ENCODE data around the gene DCTD.
A peak's percentile ranks its signal among the peaks of the same experiment; 100 is the strongest.
"Not testable (repeated sequence)": the region's sequence is repeated elsewhere in the genome, so short reads cannot be mapped to it uniquely, and the experiment has no call there.

The DCTD gene

DNA sequence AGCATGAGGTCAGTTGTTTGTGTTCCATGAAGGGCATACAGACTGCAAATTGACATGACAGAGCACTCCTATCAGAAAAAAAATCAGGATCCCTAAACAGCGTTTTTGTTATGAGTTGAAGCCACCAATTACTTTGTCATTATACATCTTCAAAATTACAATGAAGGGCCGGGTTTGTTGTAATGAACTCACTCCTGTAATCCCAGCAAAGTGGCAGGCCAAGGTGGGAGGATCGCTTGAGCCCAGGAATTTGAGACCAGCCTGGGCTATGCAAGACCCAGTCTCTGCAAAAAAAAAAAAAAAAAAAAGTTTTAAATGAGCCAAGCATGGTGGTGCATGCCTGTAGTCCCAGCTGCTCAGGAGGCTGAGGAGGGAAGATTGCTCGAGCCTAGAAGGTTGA lies 3.5 kb upstream of the DCTD start:
- DNase-seq, result no peak

DNA sequence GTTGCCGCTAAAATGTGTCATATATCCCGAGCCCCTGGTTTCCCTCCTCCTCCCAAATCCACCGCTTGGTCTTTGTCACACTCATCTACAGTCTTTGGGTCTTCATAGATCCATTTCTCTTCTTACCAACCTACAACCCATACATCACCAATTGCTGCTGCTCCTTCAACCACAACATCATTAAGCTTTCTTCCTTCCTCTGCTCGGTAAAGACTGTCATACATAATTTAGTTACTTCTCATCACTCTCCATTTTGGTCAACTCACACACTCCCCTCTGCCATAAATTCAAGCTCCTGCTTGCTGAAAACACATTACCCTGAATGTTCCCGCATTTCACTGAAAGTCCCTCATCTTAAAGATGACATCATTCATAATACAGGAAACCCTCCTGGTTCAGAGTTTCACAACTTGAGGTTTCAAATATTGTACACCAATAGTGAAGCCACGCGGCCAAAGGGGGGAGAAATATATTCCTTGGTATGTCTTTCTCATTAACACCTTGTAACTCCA lies 1.7 kb upstream of the DCTD start:
- peak; percentile 42 to 76 for DNase-seq

- no peak for DNase-seq
These were observed 940 bp upstream of the DCTD start for GRCh38 chr4:182918044-182918607.

DNA sequence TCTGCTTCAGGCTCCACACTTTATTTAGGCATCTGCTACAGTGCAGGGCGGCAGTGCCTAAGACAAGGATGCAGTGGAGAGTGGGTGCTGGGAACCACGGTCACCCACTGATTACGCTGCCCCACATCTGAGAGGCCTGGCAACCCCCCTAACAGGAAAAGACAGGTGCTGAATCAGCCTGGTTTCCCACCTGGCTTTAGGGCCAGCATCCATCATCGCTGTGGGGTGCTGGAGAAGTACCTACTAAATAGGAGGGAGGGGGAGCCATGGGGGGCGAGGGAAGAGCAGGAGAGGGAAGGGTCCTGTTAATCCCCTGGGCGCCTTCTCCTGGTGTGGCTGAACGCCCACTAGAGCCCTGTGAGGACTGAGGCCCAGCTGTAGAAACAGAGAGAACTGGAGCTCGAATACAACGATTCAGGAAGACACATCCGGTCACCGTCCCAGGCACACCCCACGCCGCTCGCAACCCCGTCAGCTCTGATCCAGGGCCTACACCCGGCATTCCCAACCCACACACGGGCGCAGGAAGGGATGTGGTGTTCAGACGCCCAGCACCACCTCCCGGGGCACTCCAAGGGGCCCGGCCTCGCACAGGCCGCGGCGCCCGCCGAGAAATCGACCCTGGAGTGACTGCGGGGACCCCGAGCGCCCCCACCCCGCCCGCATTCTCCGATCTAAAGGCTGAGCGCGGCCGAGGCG lies 554 bp downstream of the DCTD start:
- peak in 1 of 2 donors; percentile 29 for DNase-seq

DNA sequence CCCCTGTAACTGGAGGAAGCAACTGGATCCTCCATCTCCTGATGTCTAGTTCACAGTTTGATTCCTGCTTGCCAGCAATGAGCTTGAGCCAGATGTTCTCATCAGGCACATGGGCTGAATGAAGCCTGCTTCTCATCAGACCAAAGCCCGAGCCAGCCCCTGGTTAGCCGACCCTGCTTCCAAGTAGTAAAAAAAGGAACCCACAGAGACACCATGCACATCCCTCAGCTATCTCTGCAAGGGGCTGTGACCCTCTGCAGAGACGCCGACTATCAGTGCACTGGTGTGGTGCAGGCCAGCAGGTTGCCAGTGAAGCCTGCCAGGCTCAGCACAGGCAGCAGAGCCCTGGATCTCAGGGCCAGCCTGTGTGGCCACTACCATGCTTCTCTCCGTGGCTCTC lies 2.8 kb downstream of the DCTD start:
- DNase-seq, result no peak

DNA sequence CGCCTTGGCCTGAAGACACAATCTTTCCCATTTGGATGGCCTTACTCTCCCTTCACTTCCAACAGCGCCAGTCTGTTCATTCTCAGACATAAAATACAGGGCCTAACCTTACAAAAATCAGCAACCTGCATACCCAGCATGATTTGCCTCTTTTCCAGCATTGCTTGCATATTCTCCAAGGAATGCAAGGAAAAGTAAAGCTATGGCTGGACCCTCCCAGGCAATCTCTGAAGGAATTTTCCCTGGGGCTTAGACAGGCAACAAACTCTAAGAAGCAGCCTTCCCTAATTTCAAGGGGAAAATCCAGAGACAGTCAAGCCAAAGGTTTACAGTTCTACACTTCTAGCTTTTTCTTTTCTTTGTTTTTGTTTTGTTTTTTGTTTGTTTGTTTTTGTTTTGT lies 3.6 kb downstream of the DCTD start:
- DNase-seq, result no peak

- DNase-seq, result no peak
These were observed 4.2 kb downstream of the DCTD start for GRCh38 chr4:182913036-182913435.

- DNase-seq, result no peak
These were observed 9.1 kb downstream of the DCTD start for GRCh38 chr4:182908124-182908523.

- DNase-seq, result no peak
These were observed 9.8 kb downstream of the DCTD start for GRCh38 chr4:182907396-182907795.

DNA sequence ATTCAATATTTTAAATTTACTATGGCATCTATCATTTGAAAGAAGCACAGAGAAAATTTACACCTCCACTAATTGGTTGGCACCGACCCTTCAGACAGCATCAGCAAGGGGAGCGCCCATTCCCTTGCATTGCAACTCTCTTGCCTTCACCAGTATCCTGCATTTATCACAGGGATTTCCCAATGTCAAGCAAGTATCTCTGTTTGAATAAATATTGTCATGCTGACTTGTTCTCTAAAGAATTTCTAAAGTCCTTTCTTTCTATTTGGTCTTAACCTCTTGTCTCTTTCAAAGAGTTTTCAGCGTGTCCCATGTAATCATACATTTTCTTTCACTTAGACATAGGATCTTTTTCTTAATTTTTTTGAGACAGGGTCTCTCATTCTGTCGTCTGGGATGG lies 10.4 kb downstream of the DCTD start:
- no peak for DNase-seq

GRCh38 chr4:182905038-182905437 lies 12.1 kb downstream of the DCTD start:
- DNase-seq, result no peak

DNA sequence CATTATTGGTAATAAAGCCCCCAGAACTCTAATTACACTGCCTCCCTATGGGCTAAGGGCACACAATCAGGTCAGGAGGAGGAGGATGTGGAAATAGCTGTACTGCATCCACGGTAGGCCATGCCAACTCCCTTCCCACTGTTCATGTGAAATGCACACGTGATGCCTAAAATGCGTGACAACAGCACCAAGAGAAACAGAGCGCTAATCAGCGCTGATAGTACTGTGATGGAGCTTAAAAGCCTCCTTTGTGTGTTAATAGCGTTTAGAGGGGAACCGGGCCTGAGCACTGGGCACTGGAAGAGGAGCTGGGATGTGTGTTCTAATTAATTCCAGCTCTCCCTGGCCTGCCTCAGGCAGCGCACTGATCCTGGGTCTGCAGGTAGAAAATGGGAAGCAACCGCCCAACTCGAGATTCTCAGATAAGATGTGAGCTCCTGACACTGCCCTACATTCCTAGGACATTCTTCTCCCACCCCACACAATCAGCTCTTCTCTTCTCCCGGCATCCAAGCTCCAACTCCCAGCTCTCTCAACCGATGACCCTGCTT lies 12.9 kb downstream of the DCTD start:
- DNase-seq, result no peak

GRCh38 chr4:182903013-182903412 lies 14.2 kb downstream of the DCTD start:
- DNase-seq, result no peak

- DNase-seq, result no peak
These were observed 15.8 kb downstream of the DCTD start for GRCh38 chr4:182901337-182901736.

DNA sequence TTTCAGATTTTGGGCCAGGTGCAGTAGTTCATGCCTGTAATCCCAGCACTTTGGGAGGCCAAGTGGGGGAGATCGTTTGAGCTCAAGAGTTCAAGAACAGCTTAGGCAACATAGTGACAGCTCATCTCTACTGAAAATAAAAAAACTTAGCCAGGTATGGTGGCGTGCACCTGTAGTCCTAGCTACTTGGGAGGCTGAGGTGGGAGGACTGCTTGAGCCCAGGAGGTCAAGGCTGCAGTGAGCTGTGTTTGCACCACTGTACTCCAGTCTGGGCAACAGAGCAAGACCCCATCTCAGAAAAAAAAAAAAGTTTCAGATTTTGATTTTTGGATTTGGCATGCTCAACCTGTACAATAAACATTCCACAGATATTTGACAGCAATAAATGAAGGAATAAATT lies 17.2 kb downstream of the DCTD start:
- not testable (repeated sequence) for DNase-seq

- no peak for DNase-seq
These were observed 18.7 kb downstream of the DCTD start for GRCh38 chr4:182898479-182898799.

- no peak for DNase-seq
These were observed 19.3 kb downstream of the DCTD start for GRCh38 chr4:182897601-182898478.

DNA sequence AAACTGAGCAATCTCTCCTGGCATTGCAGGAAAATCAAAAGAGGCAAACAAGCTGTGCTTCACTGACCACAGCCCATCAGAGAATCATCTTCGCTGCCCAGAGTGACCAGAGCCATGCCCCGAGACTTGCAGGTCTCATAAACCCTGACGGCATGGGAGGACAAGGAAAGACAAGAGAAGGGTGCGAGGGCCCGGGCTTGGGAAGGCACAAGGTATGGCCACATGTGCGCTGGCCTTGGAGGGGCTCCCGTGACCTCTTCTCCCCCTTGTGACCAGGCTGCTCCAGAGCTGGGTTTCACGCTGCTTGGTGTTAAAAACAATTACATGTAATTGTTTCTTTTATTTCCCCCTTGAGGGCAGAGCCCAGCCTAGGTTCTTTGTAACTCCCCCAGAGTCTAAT lies 20.8 kb downstream of the DCTD start:
- DNase-seq, result no peak

DNA sequence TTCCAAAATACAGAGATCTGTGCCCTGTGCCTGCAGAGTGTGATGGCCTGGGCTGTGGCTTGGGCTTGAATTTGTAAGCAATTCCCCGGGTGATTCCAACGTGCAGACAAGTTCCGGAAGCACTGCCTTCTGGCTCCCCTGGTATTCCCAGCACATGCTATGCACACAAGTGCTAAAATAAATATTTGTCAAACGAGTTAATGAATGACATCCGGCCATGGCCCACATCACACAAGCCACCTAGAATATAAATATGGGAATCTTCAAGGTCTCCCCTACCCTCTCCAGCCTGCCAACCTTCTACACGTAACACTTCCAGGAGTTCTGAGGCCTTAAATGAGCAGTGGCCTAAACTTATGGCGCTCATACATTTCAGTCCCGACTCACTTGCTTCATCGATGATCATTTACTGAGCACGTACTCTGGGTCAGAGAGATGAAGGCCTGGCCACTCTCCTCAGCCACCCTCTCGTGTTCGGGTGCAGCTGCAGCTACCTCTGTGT lies 21.3 kb downstream of the DCTD start:
- DNase-seq, result no peak

- no peak for DNase-seq
These were observed 22.4 kb downstream of the DCTD start for GRCh38 chr4:182894681-182895275.

DNA sequence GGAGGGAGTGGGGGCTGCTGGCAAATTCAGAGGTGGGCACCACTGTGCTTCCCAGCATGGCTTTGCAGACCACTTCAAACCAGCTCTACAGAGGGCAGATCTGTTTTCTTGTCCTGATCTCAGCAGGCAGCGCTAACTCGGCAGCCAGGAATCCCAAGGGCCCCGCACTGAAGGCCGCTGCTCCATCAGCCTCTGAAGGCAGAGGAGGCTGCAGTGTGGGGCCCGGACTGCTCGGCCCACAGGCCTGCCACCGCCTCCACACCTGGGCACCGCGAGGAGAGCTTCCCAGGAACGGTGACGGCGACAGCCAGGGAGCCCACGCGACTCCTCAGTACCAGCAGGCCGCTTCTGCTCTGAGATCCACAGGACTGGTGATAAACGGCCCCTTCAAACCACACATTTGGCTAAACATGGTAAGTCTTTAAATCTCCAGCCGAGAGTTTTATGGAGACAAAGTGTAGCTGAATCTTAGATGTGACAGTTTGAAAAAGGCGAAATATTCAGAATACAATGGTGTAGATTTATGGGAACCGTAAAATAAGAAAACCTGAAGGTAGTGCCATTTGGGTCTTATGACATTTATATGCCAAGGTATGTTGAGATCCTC lies 23.6 kb downstream of the DCTD start:
- DNase-seq, result no peak

DNA sequence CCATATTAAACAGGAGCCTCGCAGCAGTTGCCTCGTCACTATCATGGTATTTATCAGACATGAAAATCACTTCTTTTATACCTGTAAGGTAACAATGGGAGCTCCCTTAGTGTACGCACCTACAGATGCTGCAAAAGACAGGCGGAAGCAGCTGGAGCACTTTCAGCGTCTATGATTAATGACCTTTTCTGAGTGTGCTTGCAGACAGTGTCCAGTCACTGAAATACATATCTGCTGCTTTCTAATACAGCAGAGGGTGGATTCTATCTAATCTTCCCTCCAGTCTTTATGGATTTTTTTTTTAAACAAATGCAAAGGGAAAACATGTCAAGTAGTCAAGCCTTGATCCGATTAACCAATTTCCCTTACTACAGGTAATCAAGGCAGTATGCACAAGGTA lies 24.1 kb downstream of the DCTD start:
- DNase-seq, result no peak

- DNase-seq, result no peak
These were observed 27.0 kb downstream of the DCTD start for GRCh38 chr4:182890202-182890601.

Measured in CD4-positive, alpha-beta T cell treated with Interferon alpha-2 for 1 hour (primary cell).